ENCODE results near the gene CD300LF. TPM values are rescaled to one million over a fixed set of nuclear protein-coding genes. Genes with fewer than 3 reads are reported as not detected.

CD300LF gene
- total RNA-seq, 1 experiment from 2014 or later = not detected

DNA sequence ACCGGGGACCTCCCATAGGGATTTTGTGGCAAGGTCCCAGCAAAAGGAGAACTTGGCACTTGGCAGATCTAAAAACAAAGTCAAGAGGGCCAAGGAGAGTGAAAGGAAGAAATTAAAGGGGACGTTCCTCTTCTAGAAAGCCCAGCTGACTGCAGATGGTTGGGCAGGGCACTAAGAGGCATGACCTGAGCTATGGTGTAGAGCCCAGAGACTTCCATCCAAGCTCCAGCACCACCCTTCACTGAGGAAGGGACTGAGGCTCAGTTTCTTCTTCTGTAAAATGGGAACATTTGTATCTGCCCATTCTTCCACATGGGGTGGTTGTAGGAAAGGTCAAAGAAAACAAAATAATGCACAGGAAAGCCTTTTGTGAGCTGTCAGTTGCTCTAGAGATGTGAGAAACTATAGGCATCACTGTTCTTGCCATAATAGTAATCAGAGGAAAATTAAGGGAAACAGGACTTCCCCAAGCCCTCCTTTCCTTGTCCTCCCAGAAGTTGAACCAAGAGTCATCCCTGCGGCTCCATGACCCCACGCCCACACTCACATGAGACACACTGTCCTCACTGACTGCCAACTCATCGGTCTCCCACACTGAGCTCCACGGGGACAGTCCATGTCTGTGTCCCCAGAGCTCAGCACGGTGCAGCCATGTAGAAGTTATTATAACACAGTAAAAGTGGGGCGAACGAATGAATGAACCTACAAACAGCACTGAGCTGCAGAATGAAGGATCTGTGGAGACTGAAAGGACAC is 10.4 kb downstream of the CD300LF start:
- Mint-ChIP-seq H3K36me3 (no peaks in the 10 kb centered on the region), H3K9me3 (peaks cover 4% of the 10 kb centered on the region; the same call in 1 of the 2 replicates), H3K27me3 (ENCODE audit: low read depth) (peaks cover 11% of the 10 kb centered on the region), H3K27ac (no peak overlapping the region), H3K4me1 (no peaks in the 10 kb centered on the region), H3K4me3 (no peak overlapping the region)
- no peak for DNase-seq (ENCODE audit: low spot score)
- no peak for TF ChIP-seq RELA (CRISPR knock-in tag; IDR thresholded peaks at IDR 0.05; ENCODE audit: borderline replicate concordance)
- TF ChIP-seq, protein P1, sequence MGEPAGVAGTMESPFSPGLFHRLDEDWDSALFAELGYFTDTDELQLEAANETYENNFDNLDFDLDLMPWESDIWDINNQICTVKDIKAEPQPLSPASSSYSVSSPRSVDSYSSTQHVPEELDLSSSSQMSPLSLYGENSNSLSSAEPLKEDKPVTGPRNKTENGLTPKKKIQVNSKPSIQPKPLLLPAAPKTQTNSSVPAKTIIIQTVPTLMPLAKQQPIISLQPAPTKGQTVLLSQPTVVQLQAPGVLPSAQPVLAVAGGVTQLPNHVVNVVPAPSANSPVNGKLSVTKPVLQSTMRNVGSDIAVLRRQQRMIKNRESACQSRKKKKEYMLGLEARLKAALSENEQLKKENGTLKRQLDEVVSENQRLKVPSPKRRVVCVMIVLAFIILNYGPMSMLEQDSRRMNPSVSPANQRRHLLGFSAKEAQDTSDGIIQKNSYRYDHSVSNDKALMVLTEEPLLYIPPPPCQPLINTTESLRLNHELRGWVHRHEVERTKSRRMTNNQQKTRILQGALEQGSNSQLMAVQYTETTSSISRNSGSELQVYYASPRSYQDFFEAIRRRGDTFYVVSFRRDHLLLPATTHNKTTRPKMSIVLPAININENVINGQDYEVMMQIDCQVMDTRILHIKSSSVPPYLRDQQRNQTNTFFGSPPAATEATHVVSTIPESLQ (CRISPR knock-in tag; IDR thresholded peaks at IDR 0.05) = no peak
- TF ChIP-seq, protein P2, sequence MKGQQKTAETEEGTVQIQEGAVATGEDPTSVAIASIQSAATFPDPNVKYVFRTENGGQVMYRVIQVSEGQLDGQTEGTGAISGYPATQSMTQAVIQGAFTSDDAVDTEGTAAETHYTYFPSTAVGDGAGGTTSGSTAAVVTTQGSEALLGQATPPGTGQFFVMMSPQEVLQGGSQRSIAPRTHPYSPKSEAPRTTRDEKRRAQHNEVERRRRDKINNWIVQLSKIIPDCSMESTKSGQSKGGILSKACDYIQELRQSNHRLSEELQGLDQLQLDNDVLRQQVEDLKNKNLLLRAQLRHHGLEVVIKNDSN (CRISPR knock-in tag; IDR thresholded peaks at IDR 0.05) = no peak
- TF ChIP-seq, protein P3, sequence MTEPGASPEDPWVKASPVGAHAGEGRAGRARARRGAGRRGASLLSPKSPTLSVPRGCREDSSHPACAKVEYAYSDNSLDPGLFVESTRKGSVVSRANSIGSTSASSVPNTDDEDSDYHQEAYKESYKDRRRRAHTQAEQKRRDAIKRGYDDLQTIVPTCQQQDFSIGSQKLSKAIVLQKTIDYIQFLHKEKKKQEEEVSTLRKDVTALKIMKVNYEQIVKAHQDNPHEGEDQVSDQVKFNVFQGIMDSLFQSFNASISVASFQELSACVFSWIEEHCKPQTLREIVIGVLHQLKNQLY (CRISPR knock-in tag; IDR thresholded peaks at IDR 0.05) = no peak
- TF ChIP-seq FOXK1 (CRISPR knock-in tag; IDR thresholded peaks at IDR 0.05) = no peak
- TF ChIP-seq KAT7 (CRISPR knock-in tag; IDR thresholded peaks at IDR 0.05; ENCODE audit: borderline replicate concordance) = no peak
- TF ChIP-seq, protein P4, sequence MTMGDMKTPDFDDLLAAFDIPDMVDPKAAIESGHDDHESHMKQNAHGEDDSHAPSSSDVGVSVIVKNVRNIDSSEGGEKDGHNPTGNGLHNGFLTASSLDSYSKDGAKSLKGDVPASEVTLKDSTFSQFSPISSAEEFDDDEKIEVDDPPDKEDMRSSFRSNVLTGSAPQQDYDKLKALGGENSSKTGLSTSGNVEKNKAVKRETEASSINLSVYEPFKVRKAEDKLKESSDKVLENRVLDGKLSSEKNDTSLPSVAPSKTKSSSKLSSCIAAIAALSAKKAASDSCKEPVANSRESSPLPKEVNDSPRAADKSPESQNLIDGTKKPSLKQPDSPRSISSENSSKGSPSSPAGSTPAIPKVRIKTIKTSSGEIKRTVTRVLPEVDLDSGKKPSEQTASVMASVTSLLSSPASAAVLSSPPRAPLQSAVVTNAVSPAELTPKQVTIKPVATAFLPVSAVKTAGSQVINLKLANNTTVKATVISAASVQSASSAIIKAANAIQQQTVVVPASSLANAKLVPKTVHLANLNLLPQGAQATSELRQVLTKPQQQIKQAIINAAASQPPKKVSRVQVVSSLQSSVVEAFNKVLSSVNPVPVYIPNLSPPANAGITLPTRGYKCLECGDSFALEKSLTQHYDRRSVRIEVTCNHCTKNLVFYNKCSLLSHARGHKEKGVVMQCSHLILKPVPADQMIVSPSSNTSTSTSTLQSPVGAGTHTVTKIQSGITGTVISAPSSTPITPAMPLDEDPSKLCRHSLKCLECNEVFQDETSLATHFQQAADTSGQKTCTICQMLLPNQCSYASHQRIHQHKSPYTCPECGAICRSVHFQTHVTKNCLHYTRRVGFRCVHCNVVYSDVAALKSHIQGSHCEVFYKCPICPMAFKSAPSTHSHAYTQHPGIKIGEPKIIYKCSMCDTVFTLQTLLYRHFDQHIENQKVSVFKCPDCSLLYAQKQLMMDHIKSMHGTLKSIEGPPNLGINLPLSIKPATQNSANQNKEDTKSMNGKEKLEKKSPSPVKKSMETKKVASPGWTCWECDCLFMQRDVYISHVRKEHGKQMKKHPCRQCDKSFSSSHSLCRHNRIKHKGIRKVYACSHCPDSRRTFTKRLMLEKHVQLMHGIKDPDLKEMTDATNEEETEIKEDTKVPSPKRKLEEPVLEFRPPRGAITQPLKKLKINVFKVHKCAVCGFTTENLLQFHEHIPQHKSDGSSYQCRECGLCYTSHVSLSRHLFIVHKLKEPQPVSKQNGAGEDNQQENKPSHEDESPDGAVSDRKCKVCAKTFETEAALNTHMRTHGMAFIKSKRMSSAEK (CRISPR knock-in tag; IDR thresholded peaks at IDR 0.05; ENCODE audit: borderline replicate concordance) = no peak
- TF ChIP-seq ETV6 (CRISPR knock-in tag; IDR thresholded peaks at IDR 0.05) = no peak
- no peak for TF ChIP-seq ZNF396 (CRISPR knock-in tag; IDR thresholded peaks at IDR 0.05; ENCODE audit: borderline replicate concordance)
- TF ChIP-seq, protein P5, sequence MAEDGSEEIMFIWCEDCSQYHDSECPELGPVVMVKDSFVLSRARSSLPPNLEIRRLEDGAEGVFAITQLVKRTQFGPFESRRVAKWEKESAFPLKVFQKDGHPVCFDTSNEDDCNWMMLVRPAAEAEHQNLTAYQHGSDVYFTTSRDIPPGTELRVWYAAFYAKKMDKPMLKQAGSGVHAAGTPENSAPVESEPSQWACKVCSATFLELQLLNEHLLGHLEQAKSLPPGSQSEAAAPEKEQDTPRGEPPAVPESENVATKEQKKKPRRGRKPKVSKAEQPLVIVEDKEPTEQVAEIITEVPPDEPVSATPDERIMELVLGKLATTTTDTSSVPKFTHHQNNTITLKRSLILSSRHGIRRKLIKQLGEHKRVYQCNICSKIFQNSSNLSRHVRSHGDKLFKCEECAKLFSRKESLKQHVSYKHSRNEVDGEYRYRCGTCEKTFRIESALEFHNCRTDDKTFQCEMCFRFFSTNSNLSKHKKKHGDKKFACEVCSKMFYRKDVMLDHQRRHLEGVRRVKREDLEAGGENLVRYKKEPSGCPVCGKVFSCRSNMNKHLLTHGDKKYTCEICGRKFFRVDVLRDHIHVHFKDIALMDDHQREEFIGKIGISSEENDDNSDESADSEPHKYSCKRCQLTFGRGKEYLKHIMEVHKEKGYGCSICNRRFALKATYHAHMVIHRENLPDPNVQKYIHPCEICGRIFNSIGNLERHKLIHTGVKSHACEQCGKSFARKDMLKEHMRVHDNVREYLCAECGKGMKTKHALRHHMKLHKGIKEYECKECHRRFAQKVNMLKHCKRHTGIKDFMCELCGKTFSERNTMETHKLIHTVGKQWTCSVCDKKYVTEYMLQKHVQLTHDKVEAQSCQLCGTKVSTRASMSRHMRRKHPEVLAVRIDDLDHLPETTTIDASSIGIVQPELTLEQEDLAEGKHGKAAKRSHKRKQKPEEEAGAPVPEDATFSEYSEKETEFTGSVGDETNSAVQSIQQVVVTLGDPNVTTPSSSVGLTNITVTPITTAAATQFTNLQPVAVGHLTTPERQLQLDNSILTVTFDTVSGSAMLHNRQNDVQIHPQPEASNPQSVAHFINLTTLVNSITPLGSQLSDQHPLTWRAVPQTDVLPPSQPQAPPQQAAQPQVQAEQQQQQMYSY (CRISPR knock-in tag; IDR thresholded peaks at IDR 0.05) = no peak
- TF ChIP-seq, protein P6, sequence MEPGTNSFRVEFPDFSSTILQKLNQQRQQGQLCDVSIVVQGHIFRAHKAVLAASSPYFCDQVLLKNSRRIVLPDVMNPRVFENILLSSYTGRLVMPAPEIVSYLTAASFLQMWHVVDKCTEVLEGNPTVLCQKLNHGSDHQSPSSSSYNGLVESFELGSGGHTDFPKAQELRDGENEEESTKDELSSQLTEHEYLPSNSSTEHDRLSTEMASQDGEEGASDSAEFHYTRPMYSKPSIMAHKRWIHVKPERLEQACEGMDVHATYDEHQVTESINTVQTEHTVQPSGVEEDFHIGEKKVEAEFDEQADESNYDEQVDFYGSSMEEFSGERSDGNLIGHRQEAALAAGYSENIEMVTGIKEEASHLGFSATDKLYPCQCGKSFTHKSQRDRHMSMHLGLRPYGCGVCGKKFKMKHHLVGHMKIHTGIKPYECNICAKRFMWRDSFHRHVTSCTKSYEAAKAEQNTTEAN (CRISPR knock-in tag; IDR thresholded peaks at IDR 0.05) = no peak
- TF ChIP-seq ZNF423 (CRISPR knock-in tag; IDR thresholded peaks at IDR 0.05) = no peak
- TF ChIP-seq HMGA2 (CRISPR knock-in tag; IDR thresholded peaks at IDR 0.05) = no peak
- no peak for TF ChIP-seq ZNF138 (CRISPR knock-in tag; conservative IDR thresholded peaks at IDR 0.05)
- no peak for TF ChIP-seq CREM (CRISPR knock-in tag; IDR thresholded peaks at IDR 0.05)
- TF ChIP-seq ZNF232 (CRISPR knock-in tag; IDR thresholded peaks at IDR 0.05) = no peak
- TF ChIP-seq IRF2 (CRISPR knock-in tag; IDR thresholded peaks at IDR 0.05; ENCODE audit: borderline replicate concordance, low read depth) = no peak
- TF ChIP-seq GRHL2 (CRISPR knock-in tag; IDR thresholded peaks at IDR 0.05; ENCODE audit: insufficient replicate concordance, severe bottlenecking) = no peak
- no peak for ATAC-seq
- POLR2A ChIA-PET = no interaction called here
- CTCF ChIA-PET = interaction anchor here (0.6 to 1.5 kb wide), 6 partner anchors 34 to 264 kb away, joined by 3 to 5 read pairs (median 4); no protein-coding TSS in a partner anchor
